Heart left ventricle (tissue), 13 donors: ENCODE measurements around the gene C2CD4D.

Source experiments
- CTCF ChIP-seq, 12 donors: fragments of 200-600 bp; sonication (generic) in 4 of 12; IDR thresholded peaks; one replicate each; pipeline versions ENCODE4 v1.5.0 to v1.8.0; 2018 to 2022; ENCODE audit warnings: antibody characterized with exemption in 12 of 12, mild to moderate bottlenecking in 5 of 12
- POLR2A ChIP-seq, 2 donors: fragments of 450-650 bp; IDR thresholded peaks; one replicate each; pipeline ENCODE4 v1.6.1; 2017; ENCODE audit warnings: antibody characterized with exemption in 2 of 2, mild to moderate bottlenecking in 2 of 2, moderate library complexity in 2 of 2
- donor health status: ischemic (EF 13 %, LVEDD 7.1; RV severe dilation, severe dysfunction).
- donor health status: DM: no; HTN: yes; CAD: no.
- donor health status: DM: no; HTN: no; CAD: no.
- donor health status: ischemic (EF 25% LVEDD 6.9; RV normal size, moderate dysfunction).
- donor health status: ischemic (EF 25% LVEDD 5.7; RV mildly dilated, moderate dysfunction).
- donor health status: ischemic (EF 35%, LVEDD 5.7; RV mildly dilated, moderate dysfunction).
- donor health status: nonischemic (EF 11% LVEDD 7.7; RV severe dilation, severe dysfunction).
- donor health status: DM: yes; HTN: yes; CAD: no.
- donor health status: PGD.
- donor health status: ischemic (EF 29% LVEDD 5.4; RV normal size, mild dysfunction).
- donor health status: nonischemic (EF 23%, LVEDD 6.1; RV moderate dilation, normal function).

GRCh38 chr1:151853411-151853943 is 13.9 kb upstream of the C2CD4D start, which contains the start of gene THEM5:
- TF ChIP-seq POLR2A (IDR thresholded peaks at IDR 0.05) (no peak), CTCF (IDR thresholded peaks at IDR 0.05) (no peak)
